PC-3 (cell line): ENCODE data around the gene STON1. TPM values are rescaled to one million over a fixed set of nuclear protein-coding genes. Genes with fewer than 3 reads are reported as not detected.

Experiments used
- ATAC-seq: fragments of 200-7000 bp; cut with Tn5 transposase; 2 replicates; pipeline ENCODE4 v1.9.1; 2020; ENCODE audit warnings: mild to moderate bottlenecking, moderate library complexity
- BruUV-seq: library from RNA; stranded (reverse); fragments of 400-500 nt; replicated peaks from 2 replicates; lab custom pipeline; 2021; lab: Mats Ljungman, UMichigan
- CTCF ChIA-PET: fragments of 300-600 bp; sonication (Branson Sonifier 250); formaldehyde crosslinking; loops from one replicate; lab custom pipeline; 2022; ENCODE audit warnings: antibody characterized with exemption; lab: Charles Lee
- POLR2A ChIA-PET: fragments of 300-600 bp; sonication (Branson Sonifier 250); formaldehyde crosslinking; loops from one replicate; lab custom pipeline; 2022; ENCODE audit warnings: antibody characterized with exemption; ENCODE audit not compliant: unreplicated experiment; lab: Charles Lee
- DNase-seq: peaks from one replicate; pipeline ENCODE4 v3.0.0-alpha.2; 2015
- H2AFZ ChIP-seq: fragments of 300-600 bp; sonication (generic); 2 replicates; pipeline ENCODE4 v1.6.0; 2016; ENCODE audit warnings: antibody characterized with exemption, low read length
- H3F3A ChIP-seq: fragments of 300-600 bp; sonication (generic); one replicate; pipeline ENCODE4 v1.6.0; 2017; ENCODE audit warnings: antibody characterized with exemption, low read length, control low read depth, mild to moderate bottlenecking; ENCODE audit not compliant: unreplicated experiment
- H3K27ac ChIP-seq: fragments of 300-600 bp; sonication (generic); 2 replicates; pipeline ENCODE4 v1.5.1; 2016; ENCODE audit warnings: mild to moderate bottlenecking, low read length
- H3K27me3 ChIP-seq: fragments of 300-600 bp; sonication (generic); 2 replicates; pipeline ENCODE4 v1.6.1; 2016; ENCODE audit warnings: low read length, mixed read lengths
- H3K36me3 ChIP-seq: fragments of 300-600 bp; sonication (generic); 2 replicates; pipeline ENCODE4 v1.6.1; 2016; ENCODE audit warnings: low read depth, mixed run types, low read length, mixed read lengths
- H3K4me1 ChIP-seq: fragments of 300-600 bp; sonication (generic); 2 replicates; pipeline ENCODE4 v1.5.1; 2016; ENCODE audit warnings: low read length; ENCODE audit not compliant: insufficient read depth
- H3K4me2 ChIP-seq: fragments of 300-600 bp; sonication (generic); 2 replicates; pipeline ENCODE4 v1.6.0; 2016; ENCODE audit warnings: low read length
- H3K4me3 ChIP-seq: fragments of 300-600 bp; sonication (generic); 2 replicates; pipeline ENCODE4 v1.5.1; 2016; ENCODE audit warnings: mild to moderate bottlenecking, low read length, mixed read lengths
- H3K79me2 ChIP-seq: fragments of 300-600 bp; sonication (generic); 2 replicates; pipeline ENCODE4 v1.6.1; 2017; ENCODE audit warnings: low read length, mixed read lengths
- H3K9ac ChIP-seq: fragments of 300-600 bp; sonication (generic); 2 replicates; pipeline ENCODE4 v1.6.0; 2016; ENCODE audit warnings: mild to moderate bottlenecking, low read length
- H3K9me2 ChIP-seq: fragments of 300-600 bp; sonication (generic); replicated peaks from 2 replicates; pipeline ENCODE4 v1.6.1; 2016; ENCODE audit warnings: mixed run types, low read length, mixed read lengths
- H3K9me3 ChIP-seq: fragments of 300-600 bp; sonication (generic); 2 replicates; pipeline ENCODE4 v1.6.1; 2016; ENCODE audit warnings: low read length, mixed read lengths
- H4K20me1 ChIP-seq: fragments of 300-600 bp; sonication (generic); 2 replicates; pipeline ENCODE4 v1.6.1; 2016; ENCODE audit warnings: low read length, mixed read lengths
- EZH2 ChIP-seq: fragments of 300-600 bp; sonication (generic); IDR thresholded peaks from one replicate; pipeline ENCODE4 v1.6.1; 2017; ENCODE audit warnings: antibody characterized with exemption, mild to moderate bottlenecking, low read length; ENCODE audit not compliant: unreplicated experiment
- EZH2phosphoT487 ChIP-seq: fragments of 300-600 bp; sonication (generic); IDR thresholded peaks from 2 replicates; pipeline ENCODE4 v1.6.1; 2018; ENCODE audit warnings: mild to moderate bottlenecking, antibody characterized with exemption, low read length, borderline replicate concordance
- intact Hi-C: fragments of 100-400 bp; cut with micrococcal nuclease; formaldehyde crosslinking; loops from 2 replicates; pipeline ENCODE4 v1.9.0; 2023
- total RNA-seq: library from RNA; depleted of rRNA; stranded (reverse); fragments of >200 nt; gene quantifications from 2 replicates; pipeline ENCODE4 v1.2.3, GENCODE V29; 2014
- TF ChIP-seq, protein P1 (sequence below): fragments of 300-600 bp; sonication (generic); conservative IDR thresholded peaks from 2 replicates; pipeline ENCODE4 v1.5.1; 2017; ENCODE audit warnings: antibody characterized with exemption, low read depth, mild to moderate bottlenecking, low read length

Gene STON1
- total RNA-seq, 1 experiment from 2014 or later = 1.2 TPM

DNA sequence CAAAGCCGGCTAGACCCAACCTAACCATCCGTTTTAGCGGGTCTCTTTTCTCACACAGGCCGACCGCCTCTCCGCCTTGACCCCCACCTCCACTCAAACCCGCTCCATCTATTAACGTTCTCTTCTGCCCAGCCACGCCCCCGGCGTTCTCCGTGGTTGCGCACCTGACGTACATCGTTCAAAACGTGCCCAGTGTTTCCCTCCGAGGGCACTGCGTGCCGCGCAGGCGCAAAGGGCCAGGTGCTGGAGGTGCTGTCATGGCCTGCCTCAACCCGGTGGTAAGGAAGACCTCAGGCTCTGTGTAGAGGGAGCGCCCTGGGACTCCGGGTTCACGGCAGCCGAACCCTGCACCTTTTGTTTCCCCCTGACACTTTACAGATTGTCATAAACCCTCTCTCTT is 87.7 kb downstream of the STON1 start, which contains the start of gene GTF2A1L:
Gene GTF2A1L (plus strand): TSS at position 239 of the 400 bp plus-strand sequence. CDS start 19 bp downstream, at position 258.
- Histone ChIP-seq H3F3A (no peaks in the 10 kb centered on the region), H3K27me3 (peaks cover 14% of the 10 kb centered on the region)

DNA sequence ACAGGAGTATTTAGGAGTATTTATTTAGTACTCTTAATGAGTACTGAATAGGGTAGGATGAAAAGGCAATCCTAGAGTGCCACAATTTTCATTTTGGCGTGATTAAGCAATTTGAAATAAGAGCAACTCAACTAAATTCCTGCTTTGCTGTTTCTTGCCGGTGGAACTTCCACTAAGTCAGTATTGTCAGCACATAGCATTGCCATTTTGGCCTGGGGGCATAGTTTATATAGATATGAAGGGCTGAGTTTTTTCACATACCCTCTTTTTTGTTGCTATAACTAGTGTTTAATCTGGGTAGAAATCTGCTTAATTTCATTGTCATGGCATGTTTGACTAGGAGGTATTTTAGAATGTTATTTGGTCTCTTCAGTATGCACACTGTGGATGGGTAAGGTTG is 89.6 kb downstream of the STON1 start:
- no peaks in the 10 kb centered on the region for H3K9me2 ChIP-seq
- ATAC-seq (no peak), DNase-seq (no peak)
- CTCF ChIA-PET = no interaction called here
- no peak overlapping the region for H3K9ac ChIP-seq
- no peaks in the 10 kb centered on the region for H3K79me2 ChIP-seq
- POLR2A ChIA-PET = no interaction called here
- H3F3A ChIP-seq = no peaks in the 10 kb centered on the region
- TF ChIP-seq, protein P1, sequence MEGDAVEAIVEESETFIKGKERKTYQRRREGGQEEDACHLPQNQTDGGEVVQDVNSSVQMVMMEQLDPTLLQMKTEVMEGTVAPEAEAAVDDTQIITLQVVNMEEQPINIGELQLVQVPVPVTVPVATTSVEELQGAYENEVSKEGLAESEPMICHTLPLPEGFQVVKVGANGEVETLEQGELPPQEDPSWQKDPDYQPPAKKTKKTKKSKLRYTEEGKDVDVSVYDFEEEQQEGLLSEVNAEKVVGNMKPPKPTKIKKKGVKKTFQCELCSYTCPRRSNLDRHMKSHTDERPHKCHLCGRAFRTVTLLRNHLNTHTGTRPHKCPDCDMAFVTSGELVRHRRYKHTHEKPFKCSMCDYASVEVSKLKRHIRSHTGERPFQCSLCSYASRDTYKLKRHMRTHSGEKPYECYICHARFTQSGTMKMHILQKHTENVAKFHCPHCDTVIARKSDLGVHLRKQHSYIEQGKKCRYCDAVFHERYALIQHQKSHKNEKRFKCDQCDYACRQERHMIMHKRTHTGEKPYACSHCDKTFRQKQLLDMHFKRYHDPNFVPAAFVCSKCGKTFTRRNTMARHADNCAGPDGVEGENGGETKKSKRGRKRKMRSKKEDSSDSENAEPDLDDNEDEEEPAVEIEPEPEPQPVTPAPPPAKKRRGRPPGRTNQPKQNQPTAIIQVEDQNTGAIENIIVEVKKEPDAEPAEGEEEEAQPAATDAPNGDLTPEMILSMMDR = no peak
- TF ChIP-seq EZH2phosphoT487 (no peak), EZH2 (no peak)
- intact Hi-C loops = no loop called here
- no peaks in the 10 kb centered on the region for H4K20me1 ChIP-seq
- peaks cover 14% of the 10 kb centered on the region for H3K27me3 ChIP-seq
- H3K4me1 ChIP-seq = no peaks in the 10 kb centered on the region
- H3K36me3 ChIP-seq = no peaks in the 10 kb centered on the region
- H2AFZ ChIP-seq = no peak overlapping the region
- no peak overlapping the region for H3K4me2 ChIP-seq
- H3K4me3 ChIP-seq = no peak overlapping the region
- H3K9me3 ChIP-seq = no peaks in the 10 kb centered on the region
- no peak overlapping the region for H3K27ac ChIP-seq
- no TSS peak for BruUV-seq

More for the DNA sequence above, 87.7 kb downstream of the STON1 start, which contains the start of gene GTF2A1L:
- Histone ChIP-seq H3K4me3 (no peak within 1 kb of the TSS), H2AFZ (no peak within 1 kb of the TSS), H3K9me3 (no peaks in the 10 kb centered on the region), H3K9ac (no peak within 1 kb of the TSS), H3K27ac (no peak within 1 kb of the TSS), H3K79me2 (no peaks in the 10 kb centered on the region), H3K4me1 (no peaks in the 10 kb centered on the region), H4K20me1 (no peaks in the 10 kb centered on the region), H3K9me2 (no peaks in the 10 kb centered on the region), H3K4me2 (no peak within 1 kb of the TSS), H3K36me3 (no peaks in the 10 kb centered on the region)
- no TSS peak for BruUV-seq
- ChIA-PET POLR2A (no interaction called here), CTCF (no interaction called here)
- no peak for DNase-seq
- TF ChIP-seq EZH2phosphoT487 (no peak), EZH2 (no peak)
- TF ChIP-seq, protein P1 = no peak
- intact Hi-C loops = no loop called here
- ATAC-seq = no peak

DNA sequence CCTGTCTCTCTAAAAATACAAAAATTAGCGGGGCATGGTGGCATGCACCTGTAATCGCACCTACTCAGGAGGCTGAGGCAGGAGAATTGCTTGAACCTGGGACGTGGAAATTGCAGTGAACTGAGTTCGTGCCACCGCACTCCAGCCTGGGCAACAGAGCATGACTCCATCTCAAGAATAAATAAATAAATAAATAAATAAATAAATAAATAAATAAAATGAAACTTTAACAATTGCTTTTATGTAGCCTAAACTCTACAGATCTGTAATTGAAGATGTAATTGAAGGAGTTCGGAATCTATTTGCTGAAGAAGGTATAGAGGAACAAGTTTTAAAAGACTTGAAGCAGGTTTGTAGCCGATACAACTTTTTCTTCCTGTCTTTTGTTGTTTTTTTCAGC is 90.7 kb downstream of the STON1 start:
- H3K4me1 ChIP-seq = no peaks in the 10 kb centered on the region
- H3K9me2 ChIP-seq = no peaks in the 10 kb centered on the region
- H2AFZ ChIP-seq = no peak overlapping the region
- TF ChIP-seq, protein P1 = no peak
- TF ChIP-seq EZH2phosphoT487 = no peak
- TF ChIP-seq EZH2 = no peak
- no peaks in the 10 kb centered on the region for H3K79me2 ChIP-seq
- BruUV-seq = no TSS peak
- no peak for ATAC-seq
- POLR2A ChIA-PET = no interaction called here
- H3K4me2 ChIP-seq = no peak overlapping the region
- H3K9ac ChIP-seq = no peak overlapping the region
- CTCF ChIA-PET = no interaction called here
- no peak overlapping the region for H3K4me3 ChIP-seq
- H4K20me1 ChIP-seq = no peaks in the 10 kb centered on the region
- H3F3A ChIP-seq = no peaks in the 10 kb centered on the region
- no peaks in the 10 kb centered on the region for H3K9me3 ChIP-seq
- H3K27ac ChIP-seq = no peak overlapping the region
- peaks cover 14% of the 10 kb centered on the region for H3K27me3 ChIP-seq
- H3K36me3 ChIP-seq = no peaks in the 10 kb centered on the region
- intact Hi-C loops = loop anchor here (5.0 kb wide), 1 partner anchor 1872 kb away; no protein-coding TSS in a partner anchor
- no peak for DNase-seq
